Measurements from ENCODE around the gene PLXNA4.

- no peak for TF ChIP-seq EZH2 (IDR thresholded peaks at IDR 0.05; ENCODE audit: insufficient read depth, low read length)
- TF ChIP-seq CTCF (IDR thresholded peaks at IDR 0.05; ENCODE audit: insufficient read depth, low read depth, low read length), result no peak
Measured at GRCh38 chr7:132251327-132251659, 325.0 kb downstream of the PLXNA4 start.

Measured in astrocyte (in vitro differentiated cells and primary cell).